ENCODE data around the gene NFX1.

NFX1 gene

GRCh38 chr9:33244137-33244784, 46.1 kb upstream of the NFX1 start:
- Histone ChIP-seq H3K4me3 (ENCODE audit: low read depth, low read length) (no peak overlapping the region), H3K9me3 (ENCODE audit: control insufficient read depth, insufficient read depth, low read depth, low read length) (no peaks in the 10 kb centered on the region), H3K4me1 (ENCODE audit: control insufficient read depth, insufficient read depth, low read length) (peaks cover 5% of the 10 kb centered on the region), H3K27ac (ENCODE audit: extremely low read depth, low read depth, low read length) (no peak overlapping the region), H3K36me3 (ENCODE audit: control insufficient read depth in 2 of 2, insufficient read depth in 1 of 2, low read length in 2 of 2) (peaks cover 0 to 12% of the 10 kb centered on the region in 2 experiments; a peak in 2 of 3 replicates)
- no peak for TF ChIP-seq ZFHX2 (tag by site-specific recombination; conservative IDR thresholded peaks at IDR 0.05)
- no peak for TF ChIP-seq TRIM28 (IDR thresholded peaks at IDR 0.05; ENCODE audit: borderline replicate concordance, low read length)
- TF ChIP-seq ZNF488 (tag by site-specific recombination; IDR thresholded peaks at IDR 0.05) = no peak
- TF ChIP-seq ZNF558 (tag by site-specific recombination; IDR thresholded peaks at IDR 0.05) = no peak
- POLR2A ChIA-PET = no interaction called here
- CTCF ChIA-PET = interaction anchor here (1.1 to 1.2 kb wide), 2 partner anchors 18 to 164 kb away, joined by 3 to 5 read pairs; no protein-coding TSS in a partner anchor

GRCh38 chr9:33245341-33245740, 45.0 kb upstream of the NFX1 start:
- H3K36me3 ChIP-seq (ENCODE audit: control insufficient read depth in 2 of 2, insufficient read depth in 1 of 2, low read length in 2 of 2) = peaks cover 0 to 23% of the 10 kb centered on the region in 2 experiments; a peak in 2 of 3 replicates
- POLR2A ChIA-PET = no interaction called here
- H3K27ac ChIP-seq (ENCODE audit: extremely low read depth, low read depth, low read length) = no peak overlapping the region
- H3K9me3 ChIP-seq (ENCODE audit: control insufficient read depth, insufficient read depth, low read depth, low read length) = no peaks in the 10 kb centered on the region
- H3K4me1 ChIP-seq (ENCODE audit: control insufficient read depth, insufficient read depth, low read length) = no peaks in the 10 kb centered on the region
- no peak overlapping the region for H3K4me3 ChIP-seq (ENCODE audit: low read depth, low read length)
- TF ChIP-seq ZNF654 (tag by site-specific recombination; IDR thresholded peaks at IDR 0.05; ENCODE audit: low read depth) (no peak), ZNF529 (tag by site-specific recombination; IDR thresholded peaks at IDR 0.05; ENCODE audit: insufficient replicate concordance) (no peak), ZNF211 (tag by site-specific recombination; IDR thresholded peaks at IDR 0.05; ENCODE audit: low read depth) (no peak), ZNF600 (tag by site-specific recombination; IDR thresholded peaks at IDR 0.05) (no peak), HOXA7 (CRISPR knock-in tag; IDR thresholded peaks at IDR 0.05; ENCODE audit: borderline replicate concordance) (no peak), ZFHX2 (tag by site-specific recombination; conservative IDR thresholded peaks at IDR 0.05) (no peak), ZNF488 (tag by site-specific recombination; IDR thresholded peaks at IDR 0.05) (no peak), MYNN (tag by site-specific recombination; IDR thresholded peaks at IDR 0.05; ENCODE audit: borderline replicate concordance) (no peak), ZNF175 (tag by site-specific recombination; IDR thresholded peaks at IDR 0.05) (no peak), ELK4 (IDR thresholded peaks at IDR 0.05; ENCODE audit: borderline replicate concordance, low read depth, low read length) (no peak), ZNF2 (tag by site-specific recombination; IDR thresholded peaks at IDR 0.05) (no peak), ZNF174 (tag by site-specific recombination; IDR thresholded peaks at IDR 0.05) (no peak)
- CTCF ChIA-PET = no interaction called here

GRCh38 chr9:33246269-33246860, 44.0 kb upstream of the NFX1 start:
- ChIA-PET POLR2A (no interaction called here), CTCF (interaction anchor here (0.6 to 0.8 kb wide), 3 partner anchors 12 to 74 kb away, joined by 3 to 5 read pairs (median 4); no protein-coding TSS in a partner anchor)
- no peak overlapping the region for H3K27ac ChIP-seq (ENCODE audit: extremely low read depth, low read depth, low read length)
- no peaks in the 10 kb centered on the region for H3K9me3 ChIP-seq (ENCODE audit: control insufficient read depth, insufficient read depth, low read depth, low read length)
- no peak overlapping the region for H3K4me3 ChIP-seq (ENCODE audit: low read depth, low read length)
- H3K36me3 ChIP-seq (ENCODE audit: control insufficient read depth in 2 of 2, insufficient read depth in 1 of 2, low read length in 2 of 2) = peaks cover 0 to 27% of the 10 kb centered on the region in 2 experiments; a peak in 2 of 3 replicates
- H3K4me1 ChIP-seq (ENCODE audit: control insufficient read depth, insufficient read depth, low read length) = no peaks in the 10 kb centered on the region
- TF ChIP-seq BCL6B (tag by site-specific recombination; IDR thresholded peaks at IDR 0.05) (no peak), ZNF354C (tag by site-specific recombination; IDR thresholded peaks at IDR 0.05; ENCODE audit: borderline replicate concordance, low read depth) (no peak), ZNF366 (tag by site-specific recombination; conservative IDR thresholded peaks at IDR 0.05) (no peak), ZBTB1 (tag by site-specific recombination; IDR thresholded peaks at IDR 0.05) (no peak), GLIS1 (tag by site-specific recombination; IDR thresholded peaks at IDR 0.05) (no peak), AEBP2 (tag by site-specific recombination; IDR thresholded peaks at IDR 0.05; ENCODE audit: borderline replicate concordance) (no peak), KLF17 (tag by site-specific recombination; IDR thresholded peaks at IDR 0.05) (no peak), ZNF701 (tag by site-specific recombination; IDR thresholded peaks at IDR 0.05) (no peak)
